GM19395 (cell line): ENCODE results near the gene PRUNE1.

Source experiments
- ATAC-seq: cut with Tn5 transposase; IDR thresholded peaks from one replicate; pipeline ENCODE4 v1.9.1; 2021; ENCODE audit warnings: mild to moderate bottlenecking, moderate library complexity; ENCODE audit not compliant: unreplicated experiment

PRUNE1 gene

GRCh38 chr1:150976879-150977694, 31.2 kb upstream of the PRUNE1 start:
- no peak for ATAC-seq

DNA sequence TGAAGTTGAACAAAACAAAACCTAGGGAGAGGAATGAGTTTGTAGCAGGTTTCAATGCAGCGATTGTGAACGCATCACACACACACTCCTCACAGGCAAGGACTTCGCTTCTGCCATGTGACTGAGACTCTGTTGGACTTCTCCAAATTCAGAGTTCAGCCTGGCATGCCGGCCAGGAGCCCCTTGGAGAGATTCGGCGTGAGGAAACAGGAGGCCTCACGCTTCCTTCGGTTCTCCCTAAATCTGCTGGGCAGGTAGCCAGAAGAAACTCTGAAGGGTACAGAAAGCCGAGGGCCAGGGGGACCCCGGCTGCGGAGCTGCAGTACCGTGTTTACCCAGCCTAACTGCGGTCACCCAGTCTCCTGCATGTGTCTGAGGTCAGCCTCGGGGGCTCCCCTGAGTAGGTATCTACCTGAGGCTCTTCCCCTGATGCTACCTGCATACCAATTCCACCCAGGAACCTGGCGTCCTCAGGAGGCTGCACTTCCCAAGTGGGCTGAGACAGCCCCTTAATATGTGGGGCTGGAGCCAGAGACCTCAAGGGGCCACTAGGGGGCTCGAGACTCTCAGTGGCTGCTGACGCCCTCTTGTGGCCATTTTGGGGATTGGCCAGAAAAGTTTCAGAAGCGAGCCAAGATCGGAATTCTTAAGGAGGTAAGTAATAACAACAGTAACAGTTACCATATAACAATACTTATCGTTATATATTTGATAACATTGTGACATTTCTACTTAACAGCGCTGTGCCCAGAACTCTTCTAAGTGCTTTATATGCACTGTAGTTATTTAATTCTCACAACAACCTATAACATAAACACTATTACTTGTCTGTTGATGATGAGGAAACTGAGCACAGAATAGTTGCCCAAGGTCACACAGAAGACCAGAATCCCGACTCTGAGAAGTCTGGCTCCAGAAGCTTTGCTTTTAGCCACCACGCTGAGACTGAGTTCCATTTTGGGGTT, 28.9 kb upstream of the PRUNE1 start:
- ATAC-seq: peak; percentile 59

DNA sequence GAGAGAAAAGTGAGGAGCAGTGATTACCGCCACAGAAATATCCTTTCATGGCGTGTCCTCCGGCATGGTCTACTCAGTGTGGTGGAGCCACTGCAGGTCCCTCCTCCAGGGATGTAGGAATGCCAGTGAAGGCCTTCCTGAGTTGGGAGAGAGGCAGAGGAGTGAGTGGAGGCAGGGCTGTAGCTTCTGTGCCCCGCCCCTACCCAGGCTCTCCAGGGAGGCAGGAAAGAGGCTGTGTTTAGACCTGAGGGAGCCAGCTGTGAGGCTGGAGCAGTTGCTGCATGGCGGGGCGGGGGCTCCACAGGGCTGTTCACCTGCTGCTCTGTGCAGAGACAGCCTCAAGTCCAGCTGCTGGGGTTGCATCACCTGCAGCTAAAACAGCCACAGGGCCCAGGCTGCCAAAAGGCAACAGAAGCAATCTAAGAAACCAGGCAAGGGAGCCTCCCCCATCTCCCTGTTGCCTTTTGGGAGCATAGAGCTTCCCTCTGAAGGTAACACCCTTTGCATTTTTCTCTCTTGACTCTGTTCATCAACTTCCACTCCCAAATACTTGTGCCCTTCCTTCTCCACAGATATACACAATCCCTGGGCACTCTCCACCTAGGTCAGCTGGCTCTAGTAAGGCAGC, 27.0 kb upstream of the PRUNE1 start:
- ATAC-seq: no peak

- no peak for ATAC-seq
Observed at GRCh38 chr1:150981805-150982712, 26.2 kb upstream of the PRUNE1 start, which contains the start of gene ANXA9. ANXA9 (plus strand) TSS chr1:150982292; CDS start chr1:150983106, 814 bp downstream.

DNA sequence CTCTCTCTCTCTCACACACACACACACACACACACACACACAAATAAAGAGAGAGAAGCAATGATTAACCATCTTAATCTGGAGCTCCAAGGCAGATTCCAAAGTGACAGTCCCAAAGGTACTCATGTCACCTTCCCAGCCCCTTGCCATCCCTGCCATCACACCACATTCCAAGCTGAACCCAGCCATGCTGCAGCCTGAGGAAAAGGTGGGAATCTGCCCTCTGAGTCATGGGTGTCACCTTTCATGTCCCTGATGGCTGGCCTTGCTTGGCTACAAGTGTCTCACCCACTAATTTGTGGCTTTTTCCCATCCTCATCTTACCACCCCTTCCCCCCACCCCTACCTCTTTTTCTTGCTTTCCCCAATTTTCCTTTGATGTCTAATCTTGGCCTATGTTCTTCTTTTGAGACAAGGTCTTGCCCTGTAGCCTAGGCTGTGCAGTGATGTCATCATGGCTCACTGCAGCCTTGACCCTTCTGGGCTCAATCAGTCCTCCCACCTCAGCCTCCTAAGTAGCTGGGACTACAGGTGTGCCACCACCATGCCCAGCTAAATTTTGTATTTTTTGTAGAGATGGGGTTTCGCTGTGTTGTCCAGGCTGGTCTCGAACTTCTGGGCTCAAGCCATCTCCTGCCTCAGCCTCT, 22.9 kb upstream of the PRUNE1 start:
- no peak for ATAC-seq

GRCh38 chr1:150987924-150988323, 20.3 kb upstream of the PRUNE1 start:
- no peak for ATAC-seq

GRCh38 chr1:150992626-150993025, 15.6 kb upstream of the PRUNE1 start:
- ATAC-seq: no peak

DNA sequence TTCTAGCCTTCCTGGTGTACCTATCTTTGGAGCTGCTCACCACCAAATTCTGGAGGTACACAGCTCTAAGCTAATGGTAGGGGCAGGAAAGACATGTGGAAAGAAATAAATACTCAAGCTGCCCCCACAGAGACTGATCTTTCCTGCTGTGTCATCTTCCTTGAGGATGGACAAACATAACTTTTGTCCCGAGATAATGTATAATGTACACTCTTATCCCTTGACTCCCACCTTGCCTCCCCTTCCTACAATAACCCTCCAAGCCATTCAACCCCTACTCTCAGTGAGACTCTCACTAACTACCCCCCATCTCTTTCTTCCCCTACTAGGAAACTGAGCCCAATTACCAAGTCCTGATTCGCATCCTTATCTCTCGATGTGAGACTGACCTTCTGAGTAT, 14.0 kb upstream of the PRUNE1 start:
- no peak for ATAC-seq

DNA sequence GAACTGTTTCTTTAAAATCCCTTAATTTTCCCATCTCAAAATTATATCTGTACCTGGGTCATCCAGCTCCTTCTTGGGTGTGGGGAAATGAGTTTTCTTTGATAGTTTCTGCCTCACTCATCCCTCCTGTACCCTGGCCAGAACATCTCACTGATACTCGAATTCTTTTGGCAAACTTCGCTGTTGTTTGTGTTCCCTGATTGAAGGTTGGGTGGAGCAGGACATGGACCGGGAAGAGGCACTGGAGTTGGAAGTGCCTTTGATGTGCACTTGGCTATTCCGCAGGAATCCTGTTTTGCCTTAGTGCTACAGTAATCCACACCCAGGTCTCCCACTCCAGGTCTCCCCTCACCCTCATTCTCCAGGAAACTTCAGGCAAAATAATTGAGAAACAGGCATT, 12.8 kb upstream of the PRUNE1 start:
- ATAC-seq: no peak

- no peak for ATAC-seq
Observed at GRCh38 chr1:150995896-150996295, 12.4 kb upstream of the PRUNE1 start.

DNA sequence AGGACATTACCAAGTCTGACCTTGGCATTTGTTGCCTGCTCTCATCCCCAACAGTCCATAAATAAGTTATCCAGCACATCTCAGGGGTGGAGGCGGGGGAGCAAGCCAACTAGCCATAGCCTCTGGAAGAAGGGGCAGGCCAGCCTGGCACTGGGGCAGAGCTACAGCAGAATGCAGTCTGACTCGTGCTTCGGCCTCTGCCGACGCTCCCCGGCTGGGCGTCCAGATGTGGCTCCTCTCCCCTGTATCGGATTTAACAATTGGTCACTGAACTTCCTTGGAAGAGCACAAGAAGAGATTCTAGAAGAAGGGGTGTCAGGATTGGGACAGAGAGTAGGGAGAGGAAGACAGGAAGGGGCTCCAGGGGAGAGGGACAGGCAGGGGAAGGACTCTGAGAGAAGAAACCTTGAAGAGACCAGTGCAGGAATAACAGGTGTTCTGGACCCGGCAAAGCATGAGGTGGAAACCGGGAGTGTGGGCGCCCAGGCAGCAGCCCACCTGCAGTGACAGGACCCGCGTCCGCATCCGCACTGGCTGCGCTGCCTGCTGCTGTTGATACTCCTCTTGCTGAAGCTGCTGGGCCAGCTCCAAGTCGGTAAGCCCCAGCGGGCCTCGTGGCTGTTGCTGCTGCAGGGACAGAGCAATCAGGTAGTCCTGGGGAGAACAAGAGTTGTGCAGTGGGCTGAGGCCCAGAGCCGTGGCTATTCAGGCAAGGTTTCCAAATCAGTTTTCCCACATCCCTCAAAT, 10.9 kb upstream of the PRUNE1 start:
- no peak for ATAC-seq

GRCh38 chr1:150997949-150998348, 10.3 kb upstream of the PRUNE1 start:
- ATAC-seq: no peak

DNA sequence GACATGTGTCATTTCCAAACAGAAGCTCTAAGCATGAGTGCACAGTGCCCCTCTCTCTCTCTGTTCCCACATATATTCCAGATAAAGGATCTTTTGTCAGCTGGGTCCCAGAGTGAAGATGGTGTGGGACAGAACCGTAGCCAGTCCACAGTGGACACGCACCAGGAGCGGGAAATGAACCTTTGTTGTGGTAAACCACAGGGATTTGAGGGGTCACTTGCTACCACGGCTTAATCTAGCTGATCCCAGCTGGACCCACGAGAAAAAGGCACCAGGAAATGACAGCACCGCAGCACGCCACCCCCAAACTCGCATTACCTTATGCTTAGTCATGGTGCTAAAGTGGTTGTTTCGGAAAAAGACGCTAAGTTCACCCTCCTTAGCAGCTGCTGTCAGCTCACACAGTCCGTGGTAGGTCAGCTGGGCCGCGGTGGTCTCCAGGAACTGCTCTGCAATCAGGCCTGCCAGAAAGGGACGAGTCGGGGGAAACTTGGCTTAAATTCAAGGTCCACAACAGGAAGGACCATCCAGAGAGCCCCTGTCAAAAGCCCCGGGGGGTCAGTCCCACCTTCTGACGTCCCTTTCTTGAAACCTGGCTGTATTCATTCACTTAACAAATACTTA, 9.1 kb upstream of the PRUNE1 start:
- ATAC-seq: no peak

- no peak for ATAC-seq
Observed at GRCh38 chr1:150999926-151000325, 8.3 kb upstream of the PRUNE1 start.

DNA sequence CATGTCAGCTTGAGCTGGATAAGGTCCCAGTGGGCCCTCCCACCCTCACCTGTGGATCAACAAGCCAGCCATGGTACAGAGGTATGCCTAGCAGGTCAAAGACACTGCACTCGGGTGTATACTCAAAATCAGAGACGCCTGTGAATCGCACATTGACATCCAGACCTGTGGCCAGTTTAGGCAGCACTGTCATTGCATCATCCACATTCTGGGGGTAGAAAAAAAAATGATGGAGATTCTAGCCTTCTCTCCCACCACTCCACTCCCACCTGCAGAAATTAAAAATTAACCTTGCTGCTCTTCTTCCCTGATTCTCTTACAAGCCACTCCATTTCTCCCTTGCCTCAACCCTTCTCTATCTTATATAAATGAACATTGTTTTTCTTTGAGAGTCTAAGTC, 7.8 kb upstream of the PRUNE1 start:
- no peak for ATAC-seq

DNA sequence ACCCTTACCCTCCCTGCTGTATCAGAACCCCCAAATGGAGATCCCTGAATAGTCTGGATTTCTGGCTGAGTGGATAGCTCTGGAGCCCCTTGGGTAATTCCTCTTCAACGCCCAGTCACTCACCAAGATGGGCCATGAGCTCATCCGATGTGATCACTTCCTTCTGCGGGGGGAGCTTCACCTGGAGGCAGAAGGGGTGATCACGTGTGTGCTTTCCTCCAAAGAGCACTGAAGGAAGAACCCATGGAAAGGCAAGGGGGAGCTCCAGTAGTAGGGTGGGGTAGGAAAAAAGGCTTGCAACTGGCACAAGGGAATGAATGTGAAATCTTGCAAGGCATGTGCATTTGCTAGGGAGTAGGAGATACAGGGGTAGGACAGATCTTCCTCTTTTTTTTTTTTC, 6.6 kb upstream of the PRUNE1 start:
- no peak for ATAC-seq

DNA sequence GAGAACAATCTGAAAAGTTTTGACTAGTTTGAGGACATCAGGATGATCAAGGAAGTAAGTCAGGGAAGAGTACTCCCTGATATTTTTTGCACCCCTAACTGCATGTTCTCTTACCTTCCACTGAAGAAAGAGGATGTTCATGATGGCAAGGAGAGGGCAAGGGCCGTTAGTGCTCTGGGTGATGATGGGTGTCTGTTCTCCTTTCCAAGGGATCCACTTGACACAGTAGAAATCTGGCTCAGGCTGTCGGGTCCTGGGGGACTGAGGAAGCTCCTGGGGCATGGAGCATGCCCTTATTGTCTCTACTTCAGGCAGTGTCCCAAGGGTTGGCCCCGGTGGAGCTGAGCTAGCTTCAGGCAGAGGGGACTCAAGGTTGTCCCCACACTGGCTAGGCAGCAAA, 6.2 kb upstream of the PRUNE1 start:
- no peak for ATAC-seq

DNA sequence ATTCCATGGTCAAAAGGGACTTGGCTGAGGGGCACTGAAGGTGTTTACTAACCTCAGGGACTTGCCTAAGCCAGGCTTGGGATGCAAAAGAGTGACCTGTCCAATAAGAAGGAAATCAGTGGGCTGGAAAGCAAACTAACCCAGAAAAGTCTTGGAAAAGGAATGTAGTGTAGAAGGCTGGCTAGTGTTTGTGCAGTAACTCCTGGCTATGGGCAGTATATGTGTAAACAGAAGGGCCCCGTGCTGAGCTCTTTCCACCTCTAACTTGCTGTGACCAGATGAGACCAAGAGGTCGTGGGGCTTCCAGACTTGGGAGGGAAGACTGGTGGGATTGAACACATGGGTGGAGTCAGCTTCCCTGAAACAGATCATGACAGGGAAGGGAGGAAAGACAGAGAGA, 5.6 kb upstream of the PRUNE1 start:
- ATAC-seq: no peak

DNA sequence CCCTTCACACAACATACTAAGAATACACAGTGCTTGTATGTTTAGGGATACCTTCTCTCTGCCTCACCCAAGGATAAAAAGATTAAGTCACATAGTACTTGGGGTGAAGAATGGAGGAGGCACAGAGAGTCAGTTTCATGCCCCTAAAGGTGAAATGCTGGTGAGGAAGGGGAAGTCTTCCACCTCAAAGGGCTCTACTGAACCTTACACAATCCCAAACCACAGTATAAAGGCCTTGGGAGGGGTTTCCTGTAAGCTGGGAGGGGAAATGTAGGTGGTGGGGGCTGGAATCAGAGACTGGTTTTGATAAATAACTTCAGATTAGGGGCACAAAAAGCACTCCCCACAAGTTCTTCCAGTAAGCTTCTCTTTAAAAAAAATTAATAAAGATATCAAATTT, 5.1 kb upstream of the PRUNE1 start:
- no peak for ATAC-seq
